ENCODE data around the gene NAA38.

Gene NAA38

GRCh38 chr17:7838090-7839075, 19.0 kb downstream of the NAA38 start:
- Histone ChIP-seq H3K27ac (peak overlapping the region in 1 of 2 donors; percentile 99), H3K4me3 (peak overlapping the region; percentile 35)
- no peak for TF ChIP-seq CTCF (IDR thresholded peaks at IDR 0.05)
- peak; percentile 73 for DNase-seq (ENCODE audit: low spot score)

DNA sequence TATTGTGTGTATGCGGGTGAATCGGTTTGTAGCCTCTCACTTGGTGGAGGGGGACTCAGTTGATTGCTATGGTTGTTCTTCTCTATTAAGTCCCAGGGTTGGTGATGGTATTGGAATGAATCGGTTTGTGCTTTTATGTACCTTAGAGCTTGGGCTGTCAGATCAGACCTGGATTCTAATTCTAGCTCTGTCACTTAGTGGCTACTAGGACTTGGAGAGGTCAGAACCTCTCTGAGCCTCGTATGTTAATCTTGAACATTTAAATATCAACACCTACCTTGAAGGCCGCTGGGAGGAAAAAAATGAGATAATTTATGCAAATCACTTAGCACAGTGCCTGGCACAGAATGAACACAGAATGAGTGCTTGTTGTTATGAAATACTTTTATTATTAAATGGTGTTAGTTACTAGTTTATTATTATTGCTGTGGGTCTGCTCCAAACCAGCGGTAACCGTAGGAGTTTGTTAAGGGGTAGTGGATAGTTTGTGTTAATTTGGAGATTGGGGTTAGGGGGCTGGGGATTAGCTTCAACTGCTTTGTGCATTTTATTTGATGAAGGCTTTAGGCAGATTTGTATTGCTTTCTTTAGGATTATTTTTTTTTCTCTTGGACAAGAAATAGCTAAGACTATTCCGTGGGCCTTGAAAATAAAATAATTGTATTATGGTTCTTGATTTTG, 19.8 kb downstream of the NAA38 start:
- DNase-seq (ENCODE audit: low spot score): no peak
- Histone ChIP-seq H3K27ac (peak overlapping the region; percentile 98 to 99), H3K4me3 (peak overlapping the region; percentile 83)
- TF ChIP-seq CTCF (IDR thresholded peaks at IDR 0.05): no peak

DNA sequence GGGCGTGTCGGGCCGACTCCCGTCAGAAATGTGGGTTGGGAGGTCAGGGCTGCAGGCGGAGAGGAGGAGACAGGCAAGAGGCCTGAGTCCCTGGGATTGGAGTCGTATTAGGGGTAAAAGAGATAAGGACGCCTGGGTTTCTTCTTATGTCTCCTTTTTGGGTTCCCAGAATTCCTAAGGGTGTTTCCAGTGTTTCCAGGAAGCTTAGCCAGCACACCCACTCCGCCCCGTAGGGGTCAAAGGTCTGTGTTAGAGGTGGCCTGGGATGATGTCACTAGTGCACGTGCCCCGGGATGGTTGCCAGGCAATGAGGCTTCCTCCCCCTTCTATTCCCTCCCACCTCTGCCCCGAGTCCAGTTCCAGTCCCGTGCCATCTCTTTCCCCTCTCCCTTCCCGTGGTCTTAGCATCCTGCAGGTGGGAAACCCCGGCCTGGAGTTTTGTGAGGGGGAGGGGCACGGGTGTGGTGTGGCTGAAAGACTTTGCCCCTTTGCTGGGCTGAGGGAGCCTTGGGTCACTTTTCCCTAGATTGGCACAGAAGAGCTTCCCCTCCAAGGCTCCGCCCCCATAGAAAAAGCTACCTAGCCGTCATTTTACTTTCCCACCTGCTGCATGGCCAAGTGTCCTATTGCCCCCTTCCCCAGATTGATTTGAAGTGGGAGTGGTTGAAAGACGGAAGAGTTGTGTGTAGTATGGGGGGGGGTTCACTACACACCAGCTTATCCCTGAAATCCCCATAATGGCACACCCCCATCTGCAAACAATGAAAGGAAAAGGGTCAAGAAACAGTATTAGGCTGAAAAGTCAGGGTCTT, 20.6 kb downstream of the NAA38 start:
- peak; percentile 94 for DNase-seq (ENCODE audit: low spot score)
- peak overlapping the region; percentile 98 to 99 for H3K27ac ChIP-seq
- TF ChIP-seq CTCF (IDR thresholded peaks at IDR 0.05): no peak
- peak overlapping the region; percentile 83 for H3K4me3 ChIP-seq

- no peak for TF ChIP-seq CTCF (IDR thresholded peaks at IDR 0.05)
- H3K27ac ChIP-seq: peak overlapping the region; percentile 98 to 99
- peak; percentile 87 for DNase-seq (ENCODE audit: low spot score)
- H3K4me3 ChIP-seq: peak overlapping the region; percentile 83
These were observed 21.4 kb downstream of the NAA38 start for GRCh38 chr17:7835814-7836595.

DNA sequence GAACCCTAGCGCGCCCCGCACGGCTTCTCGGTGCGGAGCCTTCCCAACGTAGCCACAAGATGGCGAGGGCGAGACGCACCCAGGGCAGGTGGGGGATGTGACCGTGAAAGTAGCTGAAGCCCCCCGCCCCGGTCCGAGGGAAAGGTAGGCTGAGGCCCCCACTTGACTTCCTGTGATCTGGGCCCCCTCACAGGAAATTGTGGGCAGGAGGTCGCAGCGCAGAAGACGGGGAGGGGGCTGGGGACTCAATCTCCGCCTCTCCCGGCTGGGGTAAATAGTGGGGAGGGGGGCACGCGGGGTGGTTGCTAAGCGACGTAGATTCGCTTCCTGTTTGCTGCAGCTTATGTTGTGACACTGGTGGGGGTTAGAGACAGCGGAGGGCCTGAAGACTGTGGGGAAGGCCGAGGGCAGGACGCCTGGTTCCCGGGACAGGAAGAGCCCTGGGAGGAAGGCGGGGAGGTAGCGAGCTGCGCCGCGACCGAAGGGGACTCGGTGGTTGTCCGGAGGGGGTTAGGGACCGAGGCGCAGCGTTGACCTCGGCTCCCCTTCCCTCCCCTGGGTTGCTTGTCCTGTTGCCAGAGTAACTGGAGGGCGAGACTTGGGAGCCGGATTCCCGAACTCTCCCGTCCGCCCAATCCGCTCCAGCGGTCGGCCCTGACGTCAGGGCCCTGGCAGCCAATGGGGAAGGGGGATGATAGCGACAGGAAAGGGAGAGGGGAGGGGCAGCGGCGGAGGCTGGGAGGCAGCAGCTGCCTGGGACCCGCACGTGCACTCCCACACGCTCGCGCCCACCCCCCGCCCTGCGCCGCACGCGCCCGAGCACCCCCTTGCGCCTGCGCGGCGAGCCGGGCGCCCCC, 22.2 kb downstream of the NAA38 start:
- TF ChIP-seq CTCF (IDR thresholded peaks at IDR 0.05): peak; percentile 77
- Histone ChIP-seq H3K27ac (peak overlapping the region; percentile 98 to 99), H3K4me3 (peak overlapping the region; percentile 83)
- peak; percentile 98 for DNase-seq (ENCODE audit: low spot score)
